ENCODE data around the gene ZNF629.

ZNF629 gene

DNA sequence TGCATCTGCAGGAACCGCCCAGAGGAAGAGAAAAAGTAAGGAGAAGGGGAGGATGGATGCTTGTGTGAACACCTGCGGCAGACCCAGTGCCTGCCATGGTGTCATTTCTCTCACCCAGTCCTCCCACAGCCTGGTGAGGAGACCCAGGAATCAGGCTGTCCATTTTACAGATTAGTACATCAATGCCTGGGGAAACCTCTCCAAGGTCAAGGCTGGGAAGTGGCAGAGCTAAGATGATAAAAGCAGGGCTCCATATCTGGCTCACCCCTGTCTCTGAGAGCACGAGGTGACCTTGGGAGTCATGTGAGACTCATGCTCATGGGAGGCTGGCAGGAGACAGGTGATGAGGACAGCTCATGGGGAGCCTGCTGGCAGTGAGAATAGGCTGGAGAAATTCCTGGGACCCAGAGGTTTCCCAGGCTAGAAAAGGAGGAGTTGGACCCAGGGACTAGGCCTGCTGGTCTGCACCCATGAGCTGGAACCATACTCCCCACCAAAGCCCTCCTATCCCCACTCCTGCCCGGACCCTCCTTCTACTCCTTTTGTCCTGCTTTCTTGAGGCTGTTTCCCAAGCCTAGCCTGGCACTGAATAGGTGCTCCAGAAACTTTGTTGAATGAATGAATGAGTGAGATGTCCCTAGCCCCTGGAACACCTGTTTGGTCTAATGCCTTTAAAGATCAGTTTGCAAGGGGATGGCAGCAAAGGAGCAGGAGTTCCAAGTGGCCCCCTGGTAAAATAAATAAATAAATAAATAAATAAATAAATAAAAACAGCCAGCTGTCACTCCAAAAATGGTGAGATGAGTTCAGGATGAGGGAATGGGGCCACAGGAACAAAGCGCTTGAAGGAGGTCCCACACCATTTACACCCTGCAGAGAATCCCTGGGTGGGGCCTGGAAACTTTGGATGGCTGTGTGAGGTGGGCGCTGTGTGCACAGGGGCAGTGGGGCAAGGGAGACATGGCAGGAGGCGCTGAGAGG is 1.6 kb downstream of the ZNF629 start:
- no peak for DNase-seq

DNA sequence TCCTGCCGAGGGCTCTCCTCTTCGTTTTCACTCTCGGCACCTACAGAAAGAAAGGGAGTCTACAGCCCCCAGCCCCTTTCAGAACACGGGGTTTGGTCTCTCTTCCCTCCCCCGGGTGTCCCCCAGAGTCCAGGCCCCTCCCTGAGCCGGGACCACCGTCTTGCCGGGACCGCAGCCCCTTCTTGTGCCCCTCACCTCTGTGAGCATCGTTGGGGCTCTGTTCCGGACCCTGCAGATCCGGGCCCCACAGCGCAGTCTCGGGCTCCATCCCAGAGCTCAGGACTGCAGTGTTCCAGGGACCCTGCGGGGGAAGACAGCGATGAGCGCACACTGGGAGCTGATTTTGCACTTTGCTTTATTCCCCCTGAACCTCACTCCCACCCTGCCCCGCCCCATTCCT is 2.8 kb downstream of the ZNF629 start:
- DNase-seq = no peak

DNA sequence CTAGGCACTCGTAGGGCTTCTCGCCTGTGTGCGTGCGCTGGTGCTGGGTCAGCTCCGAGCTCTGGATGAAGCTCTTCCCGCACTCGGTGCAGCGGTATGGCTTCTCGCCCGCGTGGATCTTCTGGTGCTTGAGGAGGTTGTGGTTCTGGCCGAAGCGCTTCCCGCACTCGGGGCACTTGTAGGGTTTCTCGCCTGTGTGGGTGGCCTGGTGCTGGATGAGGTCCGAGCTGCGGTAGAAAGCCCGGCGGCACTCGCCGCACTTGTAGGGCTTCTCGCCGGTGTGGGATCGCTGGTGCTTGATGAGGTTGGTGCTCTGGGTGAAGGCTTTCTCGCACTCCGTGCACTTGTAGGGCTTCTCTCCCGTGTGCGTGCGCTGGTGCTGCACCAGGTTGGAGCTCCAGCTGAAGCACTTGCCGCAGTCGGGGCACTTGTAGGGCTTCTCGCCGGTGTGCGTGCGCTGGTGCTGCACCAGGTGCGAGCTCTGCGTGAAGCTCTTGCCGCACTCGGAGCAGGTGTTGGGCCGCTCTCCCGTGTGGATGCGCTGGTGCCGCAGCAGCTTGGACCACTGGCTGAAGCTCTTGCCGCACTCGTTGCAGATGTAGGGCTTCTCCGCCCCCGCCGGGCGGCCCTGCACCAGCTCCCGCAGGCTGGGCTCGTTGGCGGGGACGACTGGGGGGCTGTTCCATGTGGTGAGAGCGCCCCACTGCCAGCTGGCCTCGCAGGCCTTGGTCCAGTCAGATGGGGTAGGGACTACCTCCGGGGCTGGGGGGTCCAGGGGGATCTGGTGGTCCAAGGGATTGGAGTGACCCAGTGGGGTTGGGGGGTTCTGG is 3.5 kb downstream of the ZNF629 start:
- DNase-seq = no peak

DNA sequence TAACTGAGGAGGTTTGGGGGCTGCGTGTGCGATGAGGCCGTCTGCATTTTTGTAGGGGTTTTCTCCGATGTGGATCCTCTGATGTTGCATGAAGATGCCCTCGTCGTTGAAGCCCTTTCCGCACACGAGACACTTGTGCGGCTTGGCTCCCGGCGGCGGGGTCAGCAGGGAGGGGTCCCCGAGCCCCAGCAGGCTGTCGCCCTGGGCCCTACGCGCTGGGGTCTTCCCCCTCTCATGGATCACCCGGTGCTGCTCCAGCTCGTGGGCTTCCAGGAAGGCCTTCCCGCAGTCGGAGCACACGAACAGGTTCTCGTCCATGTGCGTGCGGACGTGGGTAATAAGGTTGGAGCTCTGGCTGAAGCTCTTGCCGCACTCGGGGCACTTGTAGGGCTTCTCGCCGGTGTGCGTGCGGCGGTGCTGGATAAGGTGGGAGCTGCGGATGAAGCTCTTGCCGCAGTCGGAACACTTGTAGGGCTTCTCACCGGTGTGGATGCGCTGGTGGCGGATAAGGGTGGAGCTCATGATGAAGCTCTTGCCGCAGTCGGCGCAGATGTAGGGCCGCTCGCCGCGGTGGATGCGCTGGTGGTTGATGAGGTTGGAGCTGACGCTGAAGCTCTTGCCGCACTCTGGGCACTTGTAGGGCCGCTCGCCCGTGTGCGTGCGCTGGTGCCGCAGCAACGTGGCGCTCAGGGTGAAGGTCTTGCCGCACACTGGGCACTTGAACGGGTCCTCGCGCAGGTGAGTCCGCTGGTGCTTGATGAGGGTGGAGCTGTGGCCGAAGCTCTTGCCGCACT is 4.3 kb downstream of the ZNF629 start:
- no peak for DNase-seq

DNA sequence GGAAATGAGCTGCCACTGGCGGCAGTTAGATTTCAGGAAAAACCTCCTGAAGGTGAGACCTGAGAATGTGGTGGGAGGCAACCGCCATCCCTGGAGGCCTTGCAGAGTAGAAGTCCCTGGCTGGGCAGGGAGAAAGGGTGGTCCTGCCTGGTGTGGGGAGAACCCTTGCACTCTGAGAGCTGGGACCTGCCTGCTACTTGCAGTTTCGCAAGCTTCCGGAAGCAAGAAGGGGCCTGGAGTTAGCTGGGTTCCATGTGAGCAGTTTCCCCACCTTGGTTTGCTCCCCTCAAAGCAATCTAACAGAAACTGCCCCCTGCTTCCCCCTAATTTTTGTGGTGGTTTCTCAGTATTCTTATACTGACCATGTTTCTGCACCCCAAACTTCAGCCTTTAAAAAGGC is 6.5 kb downstream of the ZNF629 start:
- DNase-seq = no peak

DNA sequence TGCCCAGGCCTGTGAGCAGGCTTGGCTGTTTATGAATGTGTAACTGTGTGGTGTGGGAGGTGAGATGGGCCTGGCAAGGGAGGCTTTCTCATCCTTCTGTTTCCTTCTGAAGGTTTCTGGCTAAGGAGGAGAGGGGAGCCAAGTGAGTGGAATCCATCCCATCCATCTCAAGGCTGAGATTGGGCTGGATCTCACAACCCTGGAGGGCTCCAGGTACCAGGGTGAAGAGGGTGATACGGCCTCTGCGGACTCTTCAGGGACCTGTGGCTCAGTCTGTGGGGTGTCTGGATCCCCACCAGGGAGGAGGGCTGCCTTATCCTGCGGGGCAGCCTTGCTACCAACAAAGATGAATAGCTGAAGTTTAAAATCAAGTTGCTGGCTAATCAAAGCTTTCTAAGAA is 7.0 kb downstream of the ZNF629 start:
- no peak for DNase-seq

DNA sequence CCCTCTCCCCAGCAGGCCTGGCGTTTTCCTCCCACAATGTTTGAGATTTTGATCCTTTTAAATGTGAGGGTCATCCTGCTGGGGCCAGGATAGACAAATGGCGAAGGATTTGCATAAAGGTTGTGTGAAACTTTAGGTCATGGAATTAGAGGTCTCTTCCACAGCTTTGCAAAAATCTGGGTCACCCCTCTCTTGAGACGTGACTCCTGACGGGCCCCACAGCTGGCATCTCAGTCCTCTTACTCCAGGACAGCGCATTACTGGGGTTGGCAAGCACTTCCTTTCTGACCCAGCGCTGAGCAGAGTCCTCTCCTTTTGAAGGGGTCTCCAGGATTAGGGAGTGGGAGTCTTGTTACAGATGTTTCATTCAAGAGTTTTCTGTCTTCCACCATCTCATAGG is 7.4 kb downstream of the ZNF629 start:
- DNase-seq = no peak

DNA sequence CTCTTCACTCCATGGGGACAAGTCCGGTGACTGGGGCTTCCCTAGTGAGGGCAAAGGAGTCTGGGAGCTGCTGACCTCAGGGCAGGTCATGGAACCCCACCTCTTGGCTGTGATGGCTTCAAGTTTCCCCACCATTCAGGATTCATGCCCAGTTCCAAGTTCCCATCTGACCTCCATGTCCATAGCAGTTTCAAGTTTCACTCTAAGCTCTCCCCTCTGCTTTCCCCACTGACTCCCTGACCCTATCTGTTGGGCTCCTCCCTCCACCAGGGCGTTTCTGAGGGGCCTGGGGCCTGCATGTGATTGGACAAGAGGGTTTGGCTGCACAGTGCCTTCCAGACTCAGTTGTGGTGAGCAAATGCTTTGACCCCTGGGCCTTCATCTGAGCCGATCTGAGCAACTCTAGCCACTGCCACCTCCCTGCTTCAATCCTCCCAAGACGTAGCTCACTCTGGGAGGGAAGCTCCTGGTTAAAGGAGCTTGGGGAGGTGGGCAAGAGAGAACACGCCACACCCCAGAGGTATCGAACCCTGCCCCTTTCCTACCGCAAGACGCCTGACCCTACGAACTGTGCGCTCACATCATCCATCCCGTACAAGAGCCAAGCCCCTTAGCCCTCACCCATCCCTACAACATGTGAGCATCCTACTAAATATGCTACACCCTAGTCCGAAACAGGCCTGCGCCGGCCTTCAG is 8.3 kb downstream of the ZNF629 start:
- DNase-seq = no peak

DNA sequence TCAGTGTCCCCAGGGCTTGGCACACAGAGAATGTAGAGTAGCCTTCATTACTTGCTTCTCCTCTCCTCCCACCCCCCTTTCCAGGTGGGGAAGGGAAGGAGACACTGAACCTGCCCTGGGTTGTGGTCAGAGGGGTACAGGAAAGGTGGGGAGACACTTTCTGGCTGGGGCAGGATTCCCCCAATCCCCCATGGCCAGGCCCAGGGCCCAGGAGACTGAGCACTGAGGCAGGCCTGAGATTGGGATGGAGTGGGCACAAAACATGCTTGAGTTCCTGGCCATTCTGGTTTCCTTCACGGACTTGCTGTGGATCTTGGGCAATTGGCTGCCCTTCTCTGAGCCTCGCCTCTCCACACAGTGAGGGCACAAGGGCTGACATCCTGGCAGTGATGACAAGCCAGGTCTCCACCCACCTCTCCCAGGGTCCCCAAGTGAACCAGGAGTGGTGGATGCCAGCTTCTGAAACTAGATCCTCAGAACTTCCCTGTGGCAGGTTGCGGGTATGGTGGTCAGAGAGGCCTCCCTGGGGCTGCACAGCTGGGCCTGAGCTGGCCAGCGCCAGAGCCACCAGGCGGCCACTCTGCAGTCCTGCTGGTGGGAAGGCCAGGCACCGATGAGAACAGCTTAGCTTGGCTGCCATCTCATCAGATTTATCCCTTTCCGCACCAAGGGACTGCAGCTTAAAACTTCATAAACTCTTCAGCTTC is 9.3 kb downstream of the ZNF629 start:
- no peak for DNase-seq

DNA sequence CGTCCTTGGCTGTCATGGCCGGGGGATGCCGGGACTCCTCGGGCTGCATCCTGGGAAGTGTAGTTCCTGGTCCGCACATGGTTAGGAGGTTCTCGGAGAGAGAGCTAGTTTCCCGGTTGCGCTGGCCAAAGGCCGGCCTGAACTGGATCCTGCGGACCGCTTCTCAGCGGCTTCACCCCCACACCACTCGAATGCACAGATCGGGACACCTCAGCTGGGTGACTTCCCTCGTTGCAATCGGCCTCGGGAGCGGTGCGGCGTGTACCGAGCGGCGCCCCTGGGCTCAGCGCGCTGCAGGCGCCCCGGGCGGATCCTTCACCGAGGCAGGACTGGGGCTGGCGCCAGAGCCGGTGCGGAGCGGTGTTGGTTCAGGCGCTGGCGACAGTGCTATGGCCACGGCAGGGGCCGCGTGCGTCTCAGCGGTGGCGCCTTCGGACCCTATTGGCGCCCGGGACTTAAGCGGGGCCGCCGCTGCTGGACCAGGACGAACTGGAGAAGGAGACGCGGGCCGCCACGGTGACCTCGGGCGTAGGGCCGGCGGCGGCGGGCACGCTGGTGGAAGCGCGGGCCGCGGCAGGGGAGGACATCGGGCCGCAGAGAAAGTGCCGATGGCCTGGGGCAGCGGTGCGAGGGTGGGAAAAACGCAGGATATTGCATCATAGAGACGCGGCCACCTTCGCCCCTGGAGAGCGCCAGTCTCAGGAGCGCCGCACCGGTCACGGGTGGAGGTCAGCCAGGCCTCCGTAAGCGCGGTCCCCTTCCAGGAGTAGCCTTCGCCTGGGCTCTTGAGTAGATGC is 11.4 kb downstream of the ZNF629 start:
- DNase-seq = peak; percentile 10 to 11

DNA sequence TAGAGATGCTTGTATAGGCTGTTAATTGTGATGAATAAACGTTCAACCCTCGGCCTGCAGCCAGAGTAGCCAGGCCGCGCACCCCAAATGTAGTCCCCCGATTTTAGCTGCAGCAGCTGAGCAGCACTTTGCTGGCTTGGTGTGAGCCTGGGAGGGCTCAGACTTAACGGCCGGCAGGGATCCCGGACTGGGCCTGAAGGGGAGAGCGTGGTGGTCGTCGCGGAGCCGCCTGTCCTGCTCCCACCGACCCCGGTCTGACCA is 11.9 kb downstream of the ZNF629 start:
- DNase-seq = no peak

DNA sequence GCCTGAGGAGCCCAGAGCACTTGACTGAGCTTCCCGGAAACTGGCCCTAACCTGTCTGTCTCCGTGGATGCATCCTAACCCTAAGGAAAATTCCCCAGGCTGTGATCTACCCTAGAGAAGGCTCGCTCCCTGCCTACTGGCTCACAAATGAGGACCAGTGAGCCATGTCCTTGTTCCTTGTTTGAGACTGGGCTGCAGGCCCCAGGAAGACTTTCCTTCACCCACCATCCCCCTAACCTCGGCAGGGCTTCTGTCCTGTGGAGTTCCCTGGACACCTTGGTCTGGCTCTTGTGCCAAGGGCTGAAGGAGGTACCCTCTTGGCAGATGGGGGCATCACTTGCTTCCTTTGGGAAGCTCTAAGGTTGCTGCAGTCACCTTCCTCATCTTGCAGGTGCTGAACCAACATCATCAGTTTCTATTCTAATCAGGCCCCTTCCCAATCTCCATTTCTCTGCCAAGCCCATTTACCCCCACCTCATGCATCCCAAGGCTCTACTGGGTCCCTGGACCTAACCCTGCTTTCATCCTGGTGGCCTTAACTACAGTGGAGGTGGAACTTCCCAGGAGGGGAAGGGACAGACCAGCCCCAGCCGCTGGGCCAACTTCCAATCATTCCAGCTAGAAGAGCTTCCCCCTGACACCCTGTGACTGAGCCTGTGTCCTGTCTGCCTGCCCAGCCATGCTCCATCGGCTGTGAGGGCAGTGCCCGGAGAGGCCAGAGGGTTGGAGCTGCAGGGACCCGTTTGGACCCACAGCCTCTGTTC is 12.5 kb downstream of the ZNF629 start:
- no peak for DNase-seq

DNA sequence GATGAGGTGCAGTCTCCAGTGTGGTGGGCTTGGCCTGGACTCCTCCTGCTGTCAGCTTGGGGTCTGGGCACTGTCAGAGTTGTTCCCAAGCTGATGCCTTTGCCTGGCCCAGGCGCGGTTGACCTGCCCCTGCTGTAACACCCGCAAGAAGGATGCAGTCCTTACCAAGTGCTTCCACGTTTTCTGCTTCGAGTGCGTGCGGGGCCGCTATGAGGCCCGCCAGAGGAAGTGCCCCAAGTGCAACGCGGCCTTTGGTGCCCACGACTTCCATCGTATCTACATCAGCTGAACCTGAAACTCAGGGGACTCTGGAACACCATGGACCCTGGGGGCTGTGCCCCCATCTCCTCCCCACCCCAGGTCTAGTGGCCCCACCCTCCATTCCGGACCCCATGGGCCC is 13.2 kb downstream of the ZNF629 start:
- DNase-seq = no peak

DNA sequence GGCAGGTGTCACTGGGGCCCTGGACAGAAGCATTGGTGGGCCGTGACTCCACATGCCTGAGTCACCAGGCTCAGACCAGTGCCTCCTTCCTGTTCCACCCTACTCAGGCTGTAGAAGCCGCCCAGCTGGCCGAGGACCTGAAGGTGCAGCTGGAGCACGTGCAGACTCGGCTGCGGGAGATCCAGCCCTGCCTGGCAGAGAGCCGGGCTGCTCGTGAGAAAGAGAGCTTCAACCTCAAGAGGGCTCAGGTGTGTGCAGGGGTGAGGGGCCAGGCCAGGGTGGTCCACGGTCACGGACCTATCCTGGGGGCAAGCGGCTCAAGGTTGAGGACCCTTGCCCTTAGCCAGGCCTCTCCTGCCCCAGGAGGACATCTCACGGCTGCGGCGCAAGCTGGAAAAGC is 15.3 kb downstream of the ZNF629 start:
- DNase-seq = no peak

DNA sequence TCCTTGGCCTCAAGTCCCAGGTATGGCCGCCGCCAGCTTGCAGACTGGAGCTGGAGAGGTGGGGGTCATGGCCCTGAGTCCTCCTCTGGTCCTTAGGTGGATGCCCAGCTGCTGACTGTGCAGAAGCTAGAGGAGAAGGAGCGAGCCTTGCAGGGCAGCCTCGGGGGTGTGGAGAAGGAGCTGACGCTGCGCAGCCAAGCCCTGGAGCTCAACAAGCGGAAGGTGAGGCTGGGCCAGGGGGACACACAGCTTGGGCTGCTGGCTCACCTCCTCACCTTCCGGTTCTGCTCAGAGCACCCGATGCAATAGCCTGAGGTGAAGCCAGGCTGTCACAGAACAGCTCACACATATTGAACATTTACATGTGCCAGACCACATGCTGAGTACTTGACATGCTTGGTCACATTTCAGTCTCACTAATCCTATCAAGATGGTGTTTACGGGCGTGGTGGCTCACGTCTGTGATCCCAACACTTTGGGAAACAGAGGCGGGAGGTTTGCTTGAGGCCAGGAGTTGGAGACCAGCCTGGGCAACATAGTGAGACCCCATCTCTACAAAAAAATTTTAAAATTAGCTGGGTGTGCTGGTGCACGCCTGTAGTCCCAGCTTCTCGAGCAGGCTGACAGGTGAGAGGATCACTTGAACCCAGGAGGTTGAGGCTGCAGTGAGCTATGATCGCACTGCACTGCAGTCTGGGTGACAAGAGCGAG is 17.5 kb downstream of the ZNF629 start:
- no peak for DNase-seq

DNA sequence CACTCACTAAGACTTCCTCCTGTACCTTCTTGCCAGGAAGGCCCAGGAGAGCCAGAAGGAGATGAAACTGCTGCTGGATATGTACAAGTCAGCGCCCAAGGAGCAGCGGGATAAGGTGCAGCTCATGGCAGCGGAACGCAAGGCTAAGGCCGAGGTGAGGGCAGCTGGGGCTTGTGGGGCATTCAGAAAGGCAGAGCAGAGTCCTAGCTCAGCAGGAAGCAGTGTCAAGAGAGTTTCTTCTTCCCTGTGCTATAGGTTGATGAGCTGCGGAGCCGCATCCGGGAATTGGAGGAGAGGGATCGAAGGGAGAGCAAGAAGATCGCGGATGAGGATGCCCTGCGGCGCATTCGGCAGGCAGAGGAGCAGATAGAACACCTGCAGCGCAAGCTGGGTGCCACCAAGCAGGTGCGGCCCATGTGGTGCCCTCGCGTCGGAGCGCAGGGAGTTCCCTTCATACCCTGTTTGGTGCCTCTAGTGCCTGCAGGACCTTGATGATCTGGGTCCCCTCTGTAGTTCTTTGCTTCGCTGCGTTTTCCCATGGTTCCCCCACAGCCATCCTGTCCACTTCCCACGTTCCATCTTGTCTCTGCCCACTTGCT is 18.3 kb downstream of the ZNF629 start:
- no peak for DNase-seq

DNA sequence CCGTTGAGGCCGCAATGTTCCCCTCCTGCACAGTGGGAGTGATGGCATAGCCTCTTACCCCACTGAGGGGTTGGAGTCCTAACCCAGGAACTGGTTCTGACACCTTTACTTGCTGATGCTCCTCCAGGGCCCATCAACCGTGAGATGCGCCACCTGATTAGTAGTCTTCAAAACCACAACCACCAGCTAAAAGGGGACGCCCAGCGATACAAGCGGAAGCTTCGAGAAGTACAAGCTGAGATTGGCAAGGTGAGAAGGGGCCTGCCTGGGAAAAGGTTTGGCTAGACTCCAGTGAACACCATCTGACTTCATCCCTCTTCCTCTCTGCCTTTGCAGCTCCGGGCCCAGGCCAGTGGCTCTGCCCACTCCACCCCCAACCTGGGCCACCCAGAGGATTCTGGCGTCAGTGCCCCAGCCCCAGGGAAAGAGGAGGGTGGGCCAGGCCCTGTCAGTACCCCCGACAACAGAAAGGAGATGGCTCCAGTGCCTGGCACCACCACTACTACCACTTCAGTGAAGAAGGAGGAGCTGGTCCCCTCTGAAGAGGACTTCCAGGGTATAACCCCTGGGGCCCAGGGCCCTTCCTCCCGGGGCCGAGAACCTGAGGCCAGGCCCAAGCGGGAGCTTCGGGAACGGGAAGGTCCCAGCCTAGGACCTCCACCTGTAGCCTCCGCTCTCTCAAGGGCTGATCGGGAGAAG is 19.1 kb downstream of the ZNF629 start:
- no peak for DNase-seq

DNA sequence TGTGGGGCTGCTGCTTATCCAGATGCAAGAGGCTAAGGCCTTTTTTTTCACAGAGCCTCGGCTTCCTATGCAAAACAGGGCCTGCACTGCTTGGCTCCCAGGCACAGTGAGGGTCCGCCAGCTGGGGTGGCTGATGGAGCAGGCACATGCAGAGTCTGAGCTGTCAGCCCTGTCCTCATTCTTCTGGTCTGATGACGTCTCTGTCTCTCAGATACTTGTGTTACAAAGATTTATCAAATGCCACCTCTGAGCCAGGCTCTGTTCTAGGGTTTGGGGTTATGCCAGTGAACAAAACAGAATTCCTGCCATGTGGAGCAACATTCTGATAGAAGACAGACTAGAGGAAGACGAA is 20.1 kb downstream of the ZNF629 start:
- DNase-seq = no peak
